ENCODE results near the gene SLC27A5.
A peak's percentile ranks its signal among the peaks of the same experiment; 100 is the strongest.

Gene SLC27A5

GRCh38 chr19:58468216-58468839 lies 43.5 kb downstream of the SLC27A5 start:
- Histone ChIP-seq H4K20me1 (ENCODE audit: insufficient read depth, low read length) (no peaks in the 10 kb centered on the region), H3K9me2 (replicated peaks; ENCODE audit: insufficient read depth, low read length) (no peaks in the 10 kb centered on the region), H3K4me2 (ENCODE audit: low read depth, low read length) (peak overlapping the region; percentile 16; the same call in 1 of the 2 replicates), H3K27me3 (replicated peaks; ENCODE audit: insufficient read depth, low read length) (no peaks in the 10 kb centered on the region; the same call in 1 of the 2 replicates), H3K9ac (ENCODE audit: low read length) (no peak overlapping the region), H3K27ac (ENCODE audit: low read length) (no peak overlapping the region), H3F3A (ENCODE audit: insufficient read depth, low read length) (no peaks in the 10 kb centered on the region), H3K4me1 (ENCODE audit: low read length) (no peaks in the 10 kb centered on the region), H3K36me3 (replicated peaks; ENCODE audit: insufficient read depth, low read length) (0 out of 2 replicates have a peak, but pooled peaks cover 4% of the 10 kb centered on the region), H3K79me2 (ENCODE audit: low read length) (peaks cover 26% of the 10 kb centered on the region), H3K4me3 (ENCODE audit: low read length) (no peak overlapping the region), H2AFZ (ENCODE audit: low read length) (no peak overlapping the region), H3K9me3 (replicated peaks; ENCODE audit: insufficient read depth, low read length) (no peaks in the 10 kb centered on the region)
- no peak for TF ChIP-seq EZH2 (optimal IDR thresholded peaks at IDR 0.05; ENCODE audit: low read depth, low read length)
- TF ChIP-seq CTCF (IDR thresholded peaks at IDR 0.05; ENCODE audit: low read length) = no peak
- DNase-seq = no peak

- no peaks in the 10 kb centered on the region for H3F3A ChIP-seq (ENCODE audit: insufficient read depth, low read length)
- 0 out of 2 replicates have a peak, but pooled peaks cover 3% of the 10 kb centered on the region for H3K36me3 ChIP-seq (replicated peaks; ENCODE audit: insufficient read depth, low read length)
- H3K9ac ChIP-seq (ENCODE audit: low read length) = peak within 1 kb of the TSS; percentile 93
- no peaks in the 10 kb centered on the region for H3K9me3 ChIP-seq (replicated peaks; ENCODE audit: insufficient read depth, low read length)
- peak within 1 kb of the TSS; percentile 57; the same call in 1 of the 2 replicates for H3K27ac ChIP-seq (ENCODE audit: low read length)
- H3K4me2 ChIP-seq (ENCODE audit: low read depth, low read length) = peak within 1 kb of the TSS; percentile 89
- H4K20me1 ChIP-seq (ENCODE audit: insufficient read depth, low read length) = no peaks in the 10 kb centered on the region
- H3K4me3 ChIP-seq (ENCODE audit: low read length) = peak within 1 kb of the TSS; percentile 93
- no peaks in the 10 kb centered on the region for H3K9me2 ChIP-seq (replicated peaks; ENCODE audit: insufficient read depth, low read length)
- TF ChIP-seq CTCF (IDR thresholded peaks at IDR 0.05; ENCODE audit: low read length) = no peak
- TF ChIP-seq EZH2 (optimal IDR thresholded peaks at IDR 0.05; ENCODE audit: low read depth, low read length) = no peak
- TF ChIP-seq EZH2phosphoT487 (IDR thresholded peaks at IDR 0.05; ENCODE audit: low read length) = no peak
- peak within 1 kb of the TSS; percentile 91 for H2AFZ ChIP-seq (ENCODE audit: low read length)
- H3K27me3 ChIP-seq (replicated peaks; ENCODE audit: insufficient read depth, low read length) = no peaks in the 10 kb centered on the region; the same call in 1 of the 2 replicates
- no peaks in the 10 kb centered on the region for H3K4me1 ChIP-seq (ENCODE audit: low read length)
- peaks cover 26% of the 10 kb centered on the region for H3K79me2 ChIP-seq (ENCODE audit: low read length)
- peak; percentile 98 for DNase-seq
Observed at GRCh38 chr19:58466760-58467589, 44.8 kb downstream of the SLC27A5 start, which contains the start of gene ZNF324. Gene ZNF324 (plus strand): TSS chr19:58467080. CDS start chr19:58469186, 2,106 bp downstream.

- Histone ChIP-seq H3K4me2 (ENCODE audit: low read depth, low read length) (peak overlapping the region; percentile 89), H3K27me3 (replicated peaks; ENCODE audit: insufficient read depth, low read length) (no peaks in the 10 kb centered on the region; the same call in 1 of the 2 replicates), H4K20me1 (ENCODE audit: insufficient read depth, low read length) (no peaks in the 10 kb centered on the region), H3F3A (ENCODE audit: insufficient read depth, low read length) (no peaks in the 10 kb centered on the region), H3K4me1 (ENCODE audit: low read length) (no peaks in the 10 kb centered on the region), H3K9me2 (replicated peaks; ENCODE audit: insufficient read depth, low read length) (no peaks in the 10 kb centered on the region), H3K4me3 (ENCODE audit: low read length) (peak overlapping the region; percentile 93), H3K27ac (ENCODE audit: low read length) (no peak overlapping the region), H3K79me2 (ENCODE audit: low read length) (peaks cover 26% of the 10 kb centered on the region), H3K9ac (ENCODE audit: low read length) (no peak overlapping the region; the same call in 1 of the 2 replicates), H2AFZ (ENCODE audit: low read length) (peak overlapping the region; percentile 81), H3K9me3 (replicated peaks; ENCODE audit: insufficient read depth, low read length) (no peaks in the 10 kb centered on the region), H3K36me3 (replicated peaks; ENCODE audit: insufficient read depth, low read length) (no peaks in the 10 kb centered on the region)
- DNase-seq = no peak
- TF ChIP-seq CTCF (IDR thresholded peaks at IDR 0.05; ENCODE audit: low read length) (no peak), EZH2phosphoT487 (IDR thresholded peaks at IDR 0.05; ENCODE audit: low read length) (no peak), EZH2 (optimal IDR thresholded peaks at IDR 0.05; ENCODE audit: low read depth, low read length) (no peak)
Observed at GRCh38 chr19:58466089-58466759, 45.6 kb downstream of the SLC27A5 start.

Data from MM.1S (cell line).